Vagina (tissue), 2 donors: ENCODE measurements around the gene CTSZ. TPM values are rescaled to one million over a fixed set of nuclear protein-coding genes. Genes with fewer than 3 reads are reported as not detected.

ENCODE experiments used
- DNase-seq, 2 donors: peaks; one replicate each; pipeline ENCODE4 v3.0.0-alpha.2; 2017; ENCODE audit errors: extremely low spot score in 2 of 2
- H3K27ac ChIP-seq: fragments of 200-600 bp; sonication (generic); one replicate; pipeline ENCODE4 v1.5.1; 2019
- H3K27me3 ChIP-seq: fragments of 200-600 bp; sonication (generic); one replicate; pipeline ENCODE4 v1.5.1; 2019
- H3K36me3 ChIP-seq, 2 donors: fragments of 200-600 bp; sonication (generic); one replicate each; pipeline ENCODE4 v1.5.1; 2017 to 2019
- H3K4me1 ChIP-seq: fragments of 200-600 bp; sonication (generic); one replicate; pipeline ENCODE4 v1.5.1; 2019
- H3K4me3 ChIP-seq, 2 donors: fragments of 200-600 bp; sonication (generic); 1 replicate in 1 of 2; 2 replicates in 1 of 2; pipeline ENCODE4 v1.5.1; 2016 to 2019
- H3K9me3 ChIP-seq: fragments of 200-600 bp; sonication (generic); one replicate; pipeline ENCODE4 v1.5.1; 2019
- POLR2A ChIP-seq, 2 donors: fragments of 450-650 bp; IDR thresholded peaks; one replicate each; pipeline ENCODE4 v1.6.1; 2017; ENCODE audit warnings: antibody characterized with exemption in 2 of 2, mild to moderate bottlenecking in 2 of 2, moderate library complexity in 2 of 2
- POLR2AphosphoS5 ChIP-seq, 2 donors: sonication (generic); formaldehyde crosslinking; IDR thresholded peaks; one replicate each; pipeline ENCODE4 v1.9.0; 2017; ENCODE audit warnings: antibody characterized with exemption in 2 of 2, mild to moderate bottlenecking in 2 of 2, low read depth in 1 of 2; ENCODE audit not compliant: insufficient read depth in 1 of 2
- intact Hi-C: fragments of 100-400 bp; cut with DNase I; formaldehyde crosslinking; loops from one replicate; pipeline ENCODE4 v1.15.1; 2023
- total RNA-seq: library from RNA; depleted of rRNA; stranded (reverse); fragments of >200 nt; gene quantifications from one replicate; pipeline ENCODE4 v1.2.3, GENCODE V29; 2016
- TF ChIP-seq, protein P1 (sequence below), 3 experiments: fragments of 450-650 bp in 2 of 3; fragments of 200-600 bp in 1 of 3; sonication (generic) in 1 of 3; IDR thresholded peaks; one replicate each; pipeline ENCODE4 v1.5.1; 2017 to 2019; ENCODE audit warnings: antibody characterized with exemption in 3 of 3, mild to moderate bottlenecking in 2 of 3, moderate library complexity in 2 of 3

CTSZ gene
- total RNA-seq, 1 donor from 2014 or later: 128 TPM

GRCh38 chr20:59016795-59017492 is 9.9 kb upstream of the CTSZ start:
- Histone ChIP-seq H3K4me1 (no peaks in the 10 kb centered on the region), H3K27me3 (no peaks in the 10 kb centered on the region), H3K9me3 (no peaks in the 10 kb centered on the region), H3K4me3 (no peak overlapping the region), H3K27ac (no peak overlapping the region), H3K36me3 (no peaks in the 10 kb centered on the region)
- intact Hi-C loops: no loop called here
- no peak for TF ChIP-seq POLR2A (IDR thresholded peaks at IDR 0.05)
- TF ChIP-seq, protein P1, sequence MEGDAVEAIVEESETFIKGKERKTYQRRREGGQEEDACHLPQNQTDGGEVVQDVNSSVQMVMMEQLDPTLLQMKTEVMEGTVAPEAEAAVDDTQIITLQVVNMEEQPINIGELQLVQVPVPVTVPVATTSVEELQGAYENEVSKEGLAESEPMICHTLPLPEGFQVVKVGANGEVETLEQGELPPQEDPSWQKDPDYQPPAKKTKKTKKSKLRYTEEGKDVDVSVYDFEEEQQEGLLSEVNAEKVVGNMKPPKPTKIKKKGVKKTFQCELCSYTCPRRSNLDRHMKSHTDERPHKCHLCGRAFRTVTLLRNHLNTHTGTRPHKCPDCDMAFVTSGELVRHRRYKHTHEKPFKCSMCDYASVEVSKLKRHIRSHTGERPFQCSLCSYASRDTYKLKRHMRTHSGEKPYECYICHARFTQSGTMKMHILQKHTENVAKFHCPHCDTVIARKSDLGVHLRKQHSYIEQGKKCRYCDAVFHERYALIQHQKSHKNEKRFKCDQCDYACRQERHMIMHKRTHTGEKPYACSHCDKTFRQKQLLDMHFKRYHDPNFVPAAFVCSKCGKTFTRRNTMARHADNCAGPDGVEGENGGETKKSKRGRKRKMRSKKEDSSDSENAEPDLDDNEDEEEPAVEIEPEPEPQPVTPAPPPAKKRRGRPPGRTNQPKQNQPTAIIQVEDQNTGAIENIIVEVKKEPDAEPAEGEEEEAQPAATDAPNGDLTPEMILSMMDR (IDR thresholded peaks at IDR 0.05): no peak
- DNase-seq: peak in 1 of 2 donors; percentile 27

DNA sequence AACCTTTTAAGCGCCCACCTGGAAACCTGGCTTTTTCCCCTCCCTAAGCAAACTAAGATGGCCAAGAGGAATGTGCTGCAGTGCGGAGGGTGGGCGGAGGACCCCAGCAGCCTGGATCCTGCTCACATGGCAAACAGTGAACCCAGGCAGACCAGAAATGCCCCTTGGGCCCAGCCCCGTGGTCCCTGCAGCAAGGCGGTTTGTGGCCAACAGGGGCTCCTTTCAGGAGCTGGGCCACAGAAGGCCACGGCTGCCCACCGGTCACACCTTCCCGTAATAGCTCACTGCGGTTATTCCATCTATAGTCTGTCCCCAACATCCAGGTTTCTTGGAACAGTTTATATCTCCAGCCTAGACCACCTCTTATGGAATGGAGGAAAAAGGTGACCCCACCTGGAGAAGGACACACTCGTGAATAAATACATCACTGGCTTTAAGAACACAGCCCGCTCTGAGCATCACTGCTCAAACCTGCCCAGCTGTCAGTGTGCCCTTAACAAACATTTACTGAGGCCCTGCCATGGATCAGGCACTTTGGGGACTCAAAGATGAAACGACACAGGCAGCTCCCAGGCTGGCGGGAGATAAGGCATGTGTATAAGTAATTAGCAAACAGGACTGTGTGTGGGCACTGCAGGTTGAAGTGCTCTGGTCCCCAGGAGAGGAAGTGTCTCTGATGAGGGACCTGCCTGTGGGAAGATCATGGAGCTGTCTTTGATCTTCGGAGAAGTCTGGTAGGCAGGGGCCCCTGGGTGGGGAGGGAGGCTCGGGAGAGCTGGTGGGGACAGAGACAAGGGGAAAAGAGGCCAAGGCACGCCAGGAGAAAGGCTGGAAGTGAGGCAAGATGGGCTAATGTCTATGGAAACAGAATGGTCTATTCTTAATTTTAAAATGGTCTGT is 9.0 kb upstream of the CTSZ start:
- no peak overlapping the region for H3K4me3 ChIP-seq
- no peak overlapping the region for H3K27ac ChIP-seq
- no peaks in the 10 kb centered on the region for H3K9me3 ChIP-seq
- H3K27me3 ChIP-seq: no peaks in the 10 kb centered on the region
- H3K36me3 ChIP-seq: no peaks in the 10 kb centered on the region
- intact Hi-C loops: no loop called here
- no peak for TF ChIP-seq POLR2AphosphoS5 (IDR thresholded peaks at IDR 0.05; ENCODE audit: insufficient read depth in 1 of 2, low read depth in 1 of 2)
- no peak for TF ChIP-seq POLR2A (IDR thresholded peaks at IDR 0.05)
- TF ChIP-seq, protein P1 (IDR thresholded peaks at IDR 0.05): no peak
- DNase-seq: no peak
- H3K4me1 ChIP-seq: peaks cover 8% of the 10 kb centered on the region

GRCh38 chr20:59015411-59015810 is 8.4 kb upstream of the CTSZ start:
- TF ChIP-seq POLR2A (IDR thresholded peaks at IDR 0.05): no peak
- TF ChIP-seq, protein P1 (IDR thresholded peaks at IDR 0.05): no peak
- no peak for TF ChIP-seq POLR2AphosphoS5 (IDR thresholded peaks at IDR 0.05; ENCODE audit: insufficient read depth in 1 of 2, low read depth in 1 of 2)
- no peak for DNase-seq
- intact Hi-C loops: no loop called here

GRCh38 chr20:59014680-59015389 is 7.8 kb upstream of the CTSZ start:
- intact Hi-C loops: no loop called here
- Histone ChIP-seq H3K9me3 (no peaks in the 10 kb centered on the region), H3K4me3 (no peak overlapping the region), H3K36me3 (no peaks in the 10 kb centered on the region), H3K27ac (no peak overlapping the region), H3K4me1 (peaks cover 19% of the 10 kb centered on the region), H3K27me3 (no peaks in the 10 kb centered on the region)
- TF ChIP-seq, protein P1 (IDR thresholded peaks at IDR 0.05): no peak
- DNase-seq: no peak

More at GRCh38 chr20:59015411-59015810, 8.4 kb upstream of the CTSZ start:
- Histone ChIP-seq H3K36me3 (no peaks in the 10 kb centered on the region), H3K4me1 (peaks cover 14% of the 10 kb centered on the region), H3K27ac (no peak overlapping the region), H3K4me3 (no peak overlapping the region), H3K27me3 (no peaks in the 10 kb centered on the region), H3K9me3 (no peaks in the 10 kb centered on the region)
